ENCODE measurements around the gene CPN2.

- TF ChIP-seq CTCF (IDR thresholded peaks at IDR 0.05) = no peak
- no peak for TF ChIP-seq POLR2A (IDR thresholded peaks at IDR 0.05)
These were observed 45.4 kb upstream of the CPN2 start for GRCh38 chr3:194396539-194396858.
